Large intestine (tissue), 12 donors: ENCODE measurements around the gene GLO1. TPM values are rescaled to one million over a fixed set of nuclear protein-coding genes. Genes with fewer than 3 reads are reported as not detected.

Experiments used
- DNase-seq, 2 donors: peaks; one replicate each; pipeline versions ENCODE4 v3.0.0 to v3.0.0-alpha.2; 2013
- H3K27ac ChIP-seq: one replicate; pipeline ENCODE4 v1.5.1; 2013; ENCODE audit warnings: low read length
- H3K27me3 ChIP-seq: 2 replicates; pipeline ENCODE4 v1.6.1; 2013; ENCODE audit warnings: low read length; ENCODE audit not compliant: control insufficient read depth, insufficient read depth
- H3K36me3 ChIP-seq: 2 replicates; pipeline ENCODE4 v1.6.1; 2013; ENCODE audit warnings: low read length; ENCODE audit not compliant: control insufficient read depth, insufficient read depth
- H3K4me1 ChIP-seq: one replicate; pipeline ENCODE4 v1.6.1; 2013; ENCODE audit warnings: low read length; ENCODE audit not compliant: control insufficient read depth, insufficient read depth
- H3K4me3 ChIP-seq: one replicate; pipeline ENCODE4 v1.5.1; 2013; ENCODE audit warnings: low read length
- H3K9me3 ChIP-seq: one replicate; pipeline ENCODE4 v1.6.1; 2013; ENCODE audit warnings: mild to moderate bottlenecking, low read depth, low read length, moderate library complexity; ENCODE audit not compliant: control insufficient read depth
- WGBS: methylation state at CpG from one replicate; pipeline ENCODE4 v1.1.5; 2013; ENCODE audit warnings: low lambda C conversion rate; ENCODE audit not compliant: insufficient coverage; 5-methylcytosine and 5-hydroxymethylcytosine counted together
- long read RNA-seq, 11 donors: transcript quantifications; one replicate each; lab custom pipeline, GENCODE V29; 2026
- polyA plus RNA-seq: library from polyadenylated mRNA; unstranded; fragments of 120-200 nt; gene quantifications from one replicate; pipeline ENCODE4 v1.2.1, GENCODE V29; 2013

GLO1 gene
- 86.9 TPM for polyA plus RNA-seq
- long read RNA-seq, donor 1, transcript GLO1-201 (6 exons, 2,012 nt) = major isoform, 20 of 21 reads
- long read RNA-seq, donor 1, partial matches to known transcripts = 0 of 21 reads
- long read RNA-seq, donor 1, other reads (novel, unspliced or antisense) = 0 of 21 reads
- long read RNA-seq, donor 2, transcript GLO1-201 (6 exons, 2,012 nt) = major isoform, 32 of 67 reads
- long read RNA-seq, donor 2, partial matches to known transcripts = 35 of 67 reads
- long read RNA-seq, donor 2, other reads (novel, unspliced or antisense) = 0 of 67 reads
- long read RNA-seq, donor 3, transcript GLO1-201 (6 exons, 2,012 nt) = major isoform, 38 of 48 reads
- long read RNA-seq, donor 3, partial matches to known transcripts = 9 of 48 reads
- long read RNA-seq, donor 3, other reads (novel, unspliced or antisense) = 0 of 48 reads
- long read RNA-seq, donor 4 = 0 reads
- long read RNA-seq, donor 5, transcript GLO1-201 (6 exons, 2,012 nt) = major isoform, 18 of 18 reads
- long read RNA-seq, donor 5, partial matches to known transcripts = 0 of 18 reads
- long read RNA-seq, donor 5, other reads (novel, unspliced or antisense) = 0 of 18 reads
- long read RNA-seq, donor 6, transcript GLO1-201 (6 exons, 2,012 nt) = major isoform, 23 of 32 reads
- long read RNA-seq, donor 6, partial matches to known transcripts = 8 of 32 reads
- long read RNA-seq, donor 6, other reads (novel, unspliced or antisense) = 0 of 32 reads
- long read RNA-seq, donor 7, transcript GLO1-201 (6 exons, 2,012 nt) = major isoform, 20 of 25 reads
- long read RNA-seq, donor 7, partial matches to known transcripts = 5 of 25 reads
- long read RNA-seq, donor 7, other reads (novel, unspliced or antisense) = 0 of 25 reads
- long read RNA-seq, donor 8, transcript GLO1-201 (6 exons, 2,012 nt) = major isoform, 27 of 29 reads
- long read RNA-seq, donor 8, partial matches to known transcripts = 0 of 29 reads
- long read RNA-seq, donor 8, other reads (novel, unspliced or antisense) = 0 of 29 reads
- long read RNA-seq, donor 9, transcript GLO1-201 (6 exons, 2,012 nt) = major isoform, 25 of 32 reads
- long read RNA-seq, donor 9, partial matches to known transcripts = 7 of 32 reads
- long read RNA-seq, donor 9, other reads (novel, unspliced or antisense) = 0 of 32 reads
- long read RNA-seq, donor 10, transcript GLO1-201 (6 exons, 2,012 nt) = major isoform, 37 of 37 reads
- long read RNA-seq, donor 10, partial matches to known transcripts = 0 of 37 reads
- long read RNA-seq, donor 10, other reads (novel, unspliced or antisense) = 0 of 37 reads
- long read RNA-seq, donor 11, transcript GLO1-201 (6 exons, 2,012 nt) = major isoform, 30 of 30 reads
- long read RNA-seq, donor 11, partial matches to known transcripts = 0 of 30 reads
- long read RNA-seq, donor 11, other reads (novel, unspliced or antisense) = 0 of 30 reads

DNA sequence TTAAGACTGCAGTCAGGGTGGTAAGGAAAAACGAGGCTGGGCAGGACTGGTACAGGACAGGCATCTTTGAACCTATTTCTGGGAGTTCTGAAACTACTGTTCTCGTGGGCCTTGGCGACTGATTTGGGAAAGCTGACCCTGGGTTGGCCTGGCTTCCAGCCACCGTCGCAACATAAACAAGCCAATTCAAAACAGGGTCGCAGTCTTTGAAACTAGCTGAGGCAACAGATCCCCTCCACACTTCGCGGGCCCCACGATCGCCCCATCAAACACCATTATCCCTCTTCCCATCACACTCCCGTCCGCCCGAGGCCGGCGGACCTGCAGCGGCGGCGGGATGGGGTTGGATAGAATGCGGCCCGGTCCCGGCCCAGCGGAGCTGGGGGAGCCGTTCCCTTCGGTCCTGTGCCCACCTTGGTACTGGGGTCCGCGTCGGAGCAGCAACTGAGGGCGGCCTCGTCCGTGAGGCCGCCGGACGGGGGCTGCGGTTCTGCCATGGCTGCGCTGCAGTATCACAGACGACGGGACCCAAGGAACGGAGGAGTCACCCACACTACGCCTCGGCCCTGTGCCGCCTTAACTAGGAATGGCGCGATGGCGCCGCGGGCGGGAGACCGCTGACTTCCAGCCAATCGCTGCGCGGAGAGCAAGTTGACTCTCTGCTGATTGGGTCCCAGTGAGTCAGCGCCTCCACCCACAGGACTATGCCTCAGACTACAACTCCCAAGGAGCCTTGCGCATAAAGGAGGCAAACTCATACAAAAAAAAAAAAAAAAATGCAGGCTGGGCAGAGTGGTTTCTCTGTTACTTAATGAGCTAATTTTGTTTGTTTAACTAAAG, at the start of gene GLO1:
TSS of gene GLO1 (minus strand) at position 588 of the 840 bp plus-strand sequence. CDS start at position 497, 91 bp downstream.
- 0% methylated on average over 1 of the region's 53 CpGs for WGBS

GRCh38 chr6:38750968-38751615, 48.1 kb upstream of the GLO1 start:
- Histone ChIP-seq H3K4me3 (no peak overlapping the region), H3K36me3 (no peaks in the 10 kb centered on the region), H3K27me3 (no peaks in the 10 kb centered on the region), H3K4me1 (no peaks in the 10 kb centered on the region), H3K27ac (no peak overlapping the region), H3K9me3 (no peaks in the 10 kb centered on the region)
- no peak for DNase-seq
- WGBS = no CpG with 5 or more reads among the region's 1 CpG

More for the DNA sequence above, at the start of gene GLO1:
- Histone ChIP-seq H3K36me3 (no peaks in the 10 kb centered on the region), H3K27ac (peak within 1 kb of the TSS; percentile 94), H3K4me3 (peak within 1 kb of the TSS; percentile 97), H3K4me1 (no peaks in the 10 kb centered on the region), H3K27me3 (no peaks in the 10 kb centered on the region), H3K9me3 (peaks cover 11% of the 10 kb centered on the region)
- DNase-seq = peak; percentile 98 to 99

DNA sequence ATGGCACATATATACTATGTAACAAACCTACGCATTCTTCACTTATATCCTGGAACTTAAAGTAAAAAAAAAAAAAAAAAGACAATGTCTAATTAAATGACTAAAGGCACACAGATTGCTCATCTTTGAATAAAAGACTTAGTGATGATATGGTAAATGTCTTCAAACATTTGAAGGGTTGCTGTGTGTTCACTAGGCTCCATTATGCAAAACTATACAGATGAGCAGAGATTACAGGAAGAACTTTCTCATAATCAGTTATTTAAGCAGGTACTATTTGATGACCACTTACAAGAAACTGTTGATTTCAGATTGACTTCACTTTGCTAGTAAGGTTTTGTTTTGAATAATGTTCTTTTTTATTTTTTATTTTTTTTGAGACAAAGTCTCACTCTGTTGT, 46.5 kb upstream of the GLO1 start:
- Histone ChIP-seq H3K27me3 (no peaks in the 10 kb centered on the region), H3K4me3 (no peak overlapping the region), H3K9me3 (no peaks in the 10 kb centered on the region), H3K27ac (no peak overlapping the region), H3K36me3 (no peaks in the 10 kb centered on the region), H3K4me1 (no peaks in the 10 kb centered on the region)
- DNase-seq = no peak
- WGBS = no CpG with 5 or more reads among the region's 1 CpG

GRCh38 chr6:38739532-38739931, 36.6 kb upstream of the GLO1 start:
- no peak for DNase-seq
- H3K27ac ChIP-seq = no peak overlapping the region
- H3K4me1 ChIP-seq = no peaks in the 10 kb centered on the region
- H3K4me3 ChIP-seq = no peak overlapping the region
- H3K27me3 ChIP-seq = peaks cover 2% of the 10 kb centered on the region
- H3K36me3 ChIP-seq = no peaks in the 10 kb centered on the region
- H3K9me3 ChIP-seq = no peaks in the 10 kb centered on the region
- WGBS = 80% methylated on average over 2 of the region's 5 CpGs

DNA sequence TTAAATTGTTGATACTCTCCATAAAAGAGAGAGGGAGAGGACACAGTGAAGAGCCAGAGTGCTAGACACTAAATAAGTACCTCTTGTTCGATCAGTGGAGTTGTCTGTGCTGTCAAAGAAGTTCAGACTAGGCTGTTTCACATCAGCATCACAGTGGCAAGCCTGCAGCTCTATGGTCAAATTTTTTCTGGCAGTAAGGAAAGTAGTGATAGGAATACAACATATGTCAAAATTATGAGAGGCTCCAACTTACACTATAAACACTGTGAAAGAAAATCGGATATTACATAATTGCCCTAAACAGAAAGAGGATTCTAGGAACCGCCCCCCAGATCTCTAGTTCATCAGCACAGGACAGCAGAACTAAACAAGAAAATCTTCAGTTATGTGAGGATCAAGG, 35.3 kb upstream of the GLO1 start:
- no peaks in the 10 kb centered on the region for H3K36me3 ChIP-seq
- no peak for DNase-seq
- peaks cover 2% of the 10 kb centered on the region for H3K27me3 ChIP-seq
- no peak overlapping the region for H3K27ac ChIP-seq
- 100% methylated on average over 1 of the region's 3 CpGs for WGBS
- no peak overlapping the region for H3K4me3 ChIP-seq
- H3K4me1 ChIP-seq = no peaks in the 10 kb centered on the region
- H3K9me3 ChIP-seq = no peaks in the 10 kb centered on the region

- DNase-seq = no peak
- Histone ChIP-seq H3K4me1 (no peaks in the 10 kb centered on the region), H3K27ac (no peak overlapping the region), H3K9me3 (no peaks in the 10 kb centered on the region), H3K4me3 (no peak overlapping the region), H3K36me3 (no peaks in the 10 kb centered on the region), H3K27me3 (peaks cover 2% of the 10 kb centered on the region)
- WGBS = no CpG with 5 or more reads among the region's 3 CpGs
Observed at GRCh38 chr6:38736951-38737350, 34.0 kb upstream of the GLO1 start.

- Histone ChIP-seq H3K27ac (no peak overlapping the region), H3K9me3 (no peaks in the 10 kb centered on the region), H3K4me1 (no peaks in the 10 kb centered on the region), H3K36me3 (no peaks in the 10 kb centered on the region), H3K27me3 (no peaks in the 10 kb centered on the region), H3K4me3 (no peak overlapping the region)
- peak in 1 of 2 donors; percentile 5 for DNase-seq
- WGBS = 69% methylated on average over 2 of the region's 4 CpGs
Observed at GRCh38 chr6:38730140-38730862, 27.4 kb upstream of the GLO1 start.

- no peaks in the 10 kb centered on the region for H3K36me3 ChIP-seq
- H3K4me1 ChIP-seq = no peaks in the 10 kb centered on the region
- no peaks in the 10 kb centered on the region for H3K27me3 ChIP-seq
- no peak for DNase-seq
- H3K9me3 ChIP-seq = no peaks in the 10 kb centered on the region
- no peak overlapping the region for H3K4me3 ChIP-seq
- H3K27ac ChIP-seq = no peak overlapping the region
- no CpG with 5 or more reads among the region's 1 CpG for WGBS
Observed at GRCh38 chr6:38728203-38728602, 25.3 kb upstream of the GLO1 start.
